ENCODE data around the gene ZFR2.

- no peak for TF ChIP-seq CTCF (IDR thresholded peaks at IDR 0.05; ENCODE audit: low read depth, low read length, poor library complexity, severe bottlenecking)
- no peak for TF ChIP-seq EZH2phosphoT487 (IDR thresholded peaks at IDR 0.05; ENCODE audit: borderline replicate concordance, low read length)
Measured at GRCh38 chr19:3835055-3835435, 33.8 kb downstream of the ZFR2 start.
